H1 (cell line): ENCODE results near the gene ITM2B. TPM values are rescaled to one million over a fixed set of nuclear protein-coding genes. Genes with fewer than 3 reads are reported as not detected.
"Not testable (repeated sequence)": the region's sequence is repeated elsewhere in the genome, so short reads cannot be mapped to it uniquely, and the experiment has no call there.

Experiments used
- CTCF ChIA-PET: fragments of 300-600 bp; sonication (Branson Sonifier 250); formaldehyde crosslinking; loops from one replicate; lab custom pipeline; 2021; ENCODE audit not compliant: partially characterized antibody; lab: Charles Lee
- POLR2A ChIA-PET: fragments of 300-600 bp; sonication (Branson Sonifier 250); formaldehyde crosslinking; loops from one replicate; lab custom pipeline; 2021; ENCODE audit warnings: inconsistent platforms; ENCODE audit not compliant: partially characterized antibody; lab: Charles Lee
- DNase-seq, 2 experiments: peaks; one replicate each; pipeline versions ENCODE4 v3.0.0 to v3.0.0-alpha.2; 2010 to 2022; ENCODE audit warnings: low spot score in 2 of 2, low read depth in 1 of 2, mixed read lengths in 1 of 2
- FAIRE-seq: peaks from 2 replicates; lab custom pipeline; 2011; peaks lifted over from hg19 to GRCh38; lab: Jason Lieb, UNC
- H2AFZ ChIP-seq: 2 replicates; pipeline ENCODE4 v1.8.1; 2012; ENCODE audit warnings: low read length, inconsistent platforms
- H2AK5ac ChIP-seq: 2 replicates; pipeline ENCODE4 v1.6.1; 2013; ENCODE audit warnings: low read depth, low read length
- H2BK120ac ChIP-seq: replicated peaks from 2 replicates; pipeline ENCODE3; 2013; ENCODE audit warnings: low read depth, low read length, inconsistent platforms
- H2BK12ac ChIP-seq: 2 replicates; pipeline ENCODE4 v1.6.1; 2013; ENCODE audit warnings: low read depth, low read length
- H2BK15ac ChIP-seq: 2 replicates; pipeline ENCODE4 v1.6.1; 2013; ENCODE audit warnings: low read length
- H2BK20ac ChIP-seq: 2 replicates; pipeline ENCODE4 v1.6.1; 2013; ENCODE audit warnings: low read length
- H2BK5ac ChIP-seq: 2 replicates; pipeline ENCODE4 v1.6.1; 2013; ENCODE audit warnings: low read depth, low read length
- H3K14ac ChIP-seq: 2 replicates; pipeline ENCODE4 v1.6.1; 2013; ENCODE audit warnings: inconsistent platforms; ENCODE audit not compliant: insufficient read length
- H3K18ac ChIP-seq: 2 replicates; pipeline ENCODE4 v1.6.1; 2013; ENCODE audit warnings: low read length; ENCODE audit errors: extremely low read depth
- H3K23ac ChIP-seq: 2 replicates; pipeline ENCODE4 v1.6.1; 2013; ENCODE audit warnings: inconsistent platforms; ENCODE audit not compliant: insufficient read length
- H3K23me2 ChIP-seq: 2 replicates; pipeline ENCODE4 v1.6.1; 2013; ENCODE audit warnings: low read depth, low read length
- H3K27ac ChIP-seq: 2 replicates; pipeline ENCODE4 v1.6.1; 2011; ENCODE audit warnings: low read depth, low read length, inconsistent platforms
- H3K27me3 ChIP-seq, 4 experiments: replicated peaks in 1 of 4; 1 replicate in 1 of 4; 2 replicates in 3 of 4; pipeline versions ENCODE4 v1.6.1 to v1.8.1; 2011 to 2013; ENCODE audit warnings: low read length in 3 of 4, mild to moderate bottlenecking in 3 of 4, inconsistent platforms in 2 of 4, mixed read lengths in 2 of 4, moderate library complexity in 1 of 4; ENCODE audit not compliant: control insufficient read depth in 3 of 4, insufficient read depth in 3 of 4; ENCODE audit errors: extremely low read depth in 1 of 4
- H3K36me3 ChIP-seq, 4 experiments: 2 replicates each; pipeline versions ENCODE4 v1.6.1 to v1.8.1; 2011 to 2013; ENCODE audit warnings: mild to moderate bottlenecking in 4 of 4, low read length in 3 of 4, moderate library complexity in 2 of 4, control low read depth in 1 of 4, inconsistent platforms in 1 of 4; ENCODE audit not compliant: insufficient read depth in 4 of 4, control insufficient read depth in 2 of 4
- H3K4ac ChIP-seq: replicated peaks from 2 replicates; pipeline ENCODE3; 2013; ENCODE audit warnings: low read length, low read depth, mixed read lengths, inconsistent platforms; ENCODE audit not compliant: insufficient read length
- H3K4me1 ChIP-seq, 4 experiments: replicated peaks in 1 of 4; 1 replicate in 1 of 4; 2 replicates in 3 of 4; pipeline versions ENCODE4 v1.6.1 to v1.8.1; 2011 to 2013; ENCODE audit warnings: low read length in 3 of 4, inconsistent platforms in 2 of 4, mixed read lengths in 1 of 4; ENCODE audit not compliant: insufficient read depth in 4 of 4, control insufficient read depth in 3 of 4
- H3K4me2 ChIP-seq, 2 experiments: 2 replicates each; pipeline versions ENCODE4 v1.6.1 to v1.8.1; 2011 to 2013; ENCODE audit warnings: low read depth in 2 of 2, low read length in 2 of 2, control low read depth in 1 of 2, inconsistent platforms in 1 of 2, mild to moderate bottlenecking in 1 of 2; ENCODE audit not compliant: insufficient read depth in 1 of 2
- H3K4me3 ChIP-seq, 4 experiments: fragments of 200-600, 300-600 bp in 1 of 4; sonication (generic), shearing (Covaris generic), sonication (Bioruptor Twin) in 1 of 4; 2 replicates each; pipeline versions ENCODE4 v1.5.1 to v1.8.1; 2011 to 2016; ENCODE audit warnings: low read length in 4 of 4, low read depth in 3 of 4, control low read depth in 2 of 4, inconsistent platforms in 2 of 4, mild to moderate bottlenecking in 2 of 4, mixed read lengths in 1 of 4, moderate library complexity in 1 of 4; ENCODE audit not compliant: insufficient read depth in 2 of 4; ENCODE audit errors: extremely low read depth in 1 of 4
- H3K56ac ChIP-seq: replicated peaks from 2 replicates; pipeline ENCODE3; 2013; ENCODE audit warnings: low read depth, mild to moderate bottlenecking, mixed read lengths, low read length, inconsistent platforms; ENCODE audit not compliant: insufficient read length
- H3K79me1 ChIP-seq: 2 replicates; pipeline ENCODE4 v1.6.1; 2013; ENCODE audit warnings: low read depth, low read length, control low read depth
- H3K79me2 ChIP-seq, 2 experiments: 2 replicates each; pipeline versions ENCODE4 v1.6.1 to v1.8.1; 2012 to 2013; ENCODE audit warnings: low read length in 2 of 2, mild to moderate bottlenecking in 2 of 2, inconsistent platforms in 1 of 2; ENCODE audit not compliant: insufficient read depth in 2 of 2, control insufficient read depth in 1 of 2
- H3K9ac ChIP-seq, 4 experiments: replicated peaks in 1 of 4; 1 replicate in 1 of 4; 2 replicates in 3 of 4; pipeline versions ENCODE4 v1.6.1 to v1.8.1; 2011 to 2013; ENCODE audit warnings: low read depth in 3 of 4, low read length in 3 of 4, control low read depth in 2 of 4, mild to moderate bottlenecking in 2 of 4, moderate library complexity in 2 of 4, inconsistent platforms in 1 of 4; ENCODE audit errors: extremely low read depth in 1 of 4
- H3K9me3 ChIP-seq, 2 experiments: 2 replicates each; pipeline versions ENCODE4 v1.6.1 to v1.8.1; 2012 to 2013; ENCODE audit warnings: mild to moderate bottlenecking in 2 of 2, moderate library complexity in 2 of 2, control low read depth in 1 of 2, inconsistent platforms in 1 of 2, low read depth in 1 of 2, low read length in 1 of 2, mixed read lengths in 1 of 2; ENCODE audit not compliant: insufficient read depth in 2 of 2
- H4K20me1 ChIP-seq, 2 experiments: replicated peaks in 1 of 2; 2 replicates each; pipeline versions ENCODE3 to v1.8.1; 2011 to 2013; ENCODE audit warnings: inconsistent platforms in 2 of 2, low read length in 2 of 2, mild to moderate bottlenecking in 1 of 2; ENCODE audit not compliant: insufficient read depth in 2 of 2, control insufficient read depth in 1 of 2
- H4K5ac ChIP-seq: 2 replicates; pipeline ENCODE4 v1.6.1; 2013; ENCODE audit warnings: low read length, low read depth, mixed read lengths, inconsistent platforms; ENCODE audit not compliant: insufficient read length
- H4K8ac ChIP-seq: 2 replicates; pipeline ENCODE4 v1.8.0; 2013; ENCODE audit warnings: mild to moderate bottlenecking, moderate library complexity, low read length, inconsistent platforms; ENCODE audit not compliant: insufficient read depth; ENCODE audit errors: extremely low read depth
- H4K91ac ChIP-seq: replicated peaks from 2 replicates; pipeline ENCODE3; 2013; ENCODE audit warnings: low read length, mixed read lengths, inconsistent platforms; ENCODE audit not compliant: insufficient read length
- WGBS, 2 experiments: shearing (Covaris generic) in 1 of 2; methylation state at CpG; one replicate each; pipeline versions ENCODE4 v1.1.6 to v1.1.7; 2013 to 2015; ENCODE audit warnings: low lambda C conversion rate in 2 of 2, mixed read lengths in 2 of 2, inconsistent platforms in 1 of 2, low coverage in 1 of 2, missing lambda C conversion rate in 1 of 2; ENCODE audit not compliant: insufficient replicate concordance in 2 of 2, insufficient coverage in 1 of 2, insufficient read length in 1 of 2; ENCODE audit errors: extremely low coverage in 1 of 2, missing lambda C conversion rate in 1 of 2; 5-methylcytosine and 5-hydroxymethylcytosine counted together
- polyA plus RNA-seq, 7 experiments: library from polyadenylated mRNA; depleted of rRNA in 3 of 7; stranded (reverse) in 5 of 7; unstranded in 2 of 7; fragments of >200 nt in 5 of 7; fragments of 200-250 nt in 2 of 7; gene quantifications; 1 replicate in 5 of 7; 2 replicates in 1 of 7; 4 replicates in 1 of 7; pipeline versions ENCODE4 v1.2.1 to v1.2.3, GENCODE V29; 2011 to 2013; ENCODE audit warnings: missing spikeins in 2 of 7, mixed read lengths in 2 of 7
- total RNA-seq: library from RNA; stranded (reverse); fragmentation: NEBNext Ultra II Directional; extraction: Animal tissue kit (Norgen Biotek cat#: 25700); gene quantifications from 2 replicates; pipeline ENCODE4 v1.2.1, GENCODE V29; 2021

ITM2B gene
- total and polyA plus RNA-seq, 2 of the 8 experiments (the other 6 are each of a cell fraction or from before 2014, with no cell fraction given): 132 to 184 TPM

- H4K91ac ChIP-seq, H3K79me1 ChIP-seq, H3K4me2 ChIP-seq, DNase-seq, H3K18ac ChIP-seq, H3K4me1 ChIP-seq, H3K23ac ChIP-seq, H2AFZ ChIP-seq, H3K4me3 ChIP-seq, H4K20me1 ChIP-seq, H3K9me3 ChIP-seq, FAIRE-seq, H2BK15ac ChIP-seq, H3K27ac ChIP-seq, H4K8ac ChIP-seq, H3K79me2 ChIP-seq, CTCF ChIA-PET, H2AK5ac ChIP-seq, H2BK12ac ChIP-seq, H3K4ac ChIP-seq, H2BK5ac ChIP-seq, H3K9ac ChIP-seq, H2BK20ac ChIP-seq, POLR2A ChIA-PET, H3K27me3 ChIP-seq, H4K5ac ChIP-seq, H3K56ac ChIP-seq, H2BK120ac ChIP-seq, H3K36me3 ChIP-seq, H3K14ac ChIP-seq, H3K23me2 ChIP-seq: not testable (repeated sequence)
- WGBS, 2 experiments: 96% methylated on average over 4 of the region's 4 CpGs; no CpG with 5 or more reads in 1 of the 2 experiments
Observed at GRCh38 chr13:48207207-48207606, 25.8 kb upstream of the ITM2B start.
